Measurements from ENCODE around the gene TEX22.

Gene TEX22

GRCh38 chr14:105400016-105400415 is 1.7 kb downstream of the TEX22 start:
- DNase-seq (ENCODE audit: low read depth): no peak

GRCh38 chr14:105401699-105402098 is 3.4 kb downstream of the TEX22 start:
- no peak for DNase-seq (ENCODE audit: low read depth)

- DNase-seq (ENCODE audit: low read depth): no peak
Measured at GRCh38 chr14:105408592-105408991, 10.3 kb downstream of the TEX22 start.

GRCh38 chr14:105409364-105409763 is 11.0 kb downstream of the TEX22 start:
- DNase-seq (ENCODE audit: low read depth): no peak

GRCh38 chr14:105410642-105411016 is 12.3 kb downstream of the TEX22 start:
- DNase-seq (ENCODE audit: low read depth): no peak

- DNase-seq (ENCODE audit: low read depth): no peak
Measured at GRCh38 chr14:105411017-105411941, 12.9 kb downstream of the TEX22 start.

GRCh38 chr14:105411985-105412770 is 13.8 kb downstream of the TEX22 start:
- DNase-seq (ENCODE audit: low read depth): no peak

- no peak for DNase-seq (ENCODE audit: low read depth)
Measured at GRCh38 chr14:105412771-105413543, 14.6 kb downstream of the TEX22 start.

GRCh38 chr14:105413544-105413886 is 15.2 kb downstream of the TEX22 start:
- no peak for DNase-seq (ENCODE audit: low read depth)

GRCh38 chr14:105414456-105415371 is 16.4 kb downstream of the TEX22 start:
- DNase-seq (ENCODE audit: low read depth): peak; percentile 78

GRCh38 chr14:105415481-105416428 is 17.4 kb downstream of the TEX22 start:
- DNase-seq (ENCODE audit: low read depth): no peak

- DNase-seq (ENCODE audit: low read depth): no peak
Measured at GRCh38 chr14:105416671-105417070, 18.3 kb downstream of the TEX22 start.

GRCh38 chr14:105417690-105418121 is 19.4 kb downstream of the TEX22 start:
- DNase-seq (ENCODE audit: low read depth): no peak

GRCh38 chr14:105418269-105419194 is 20.2 kb downstream of the TEX22 start:
- DNase-seq (ENCODE audit: low read depth): no peak

GRCh38 chr14:105419195-105420091 is 21.1 kb downstream of the TEX22 start, which contains the start of gene MTA1:
TSS of gene MTA1 (plus strand) at chr14:105419827. CDS start at chr14:105420036, 209 bp downstream.
- DNase-seq (ENCODE audit: low read depth): peak; percentile 52

- DNase-seq (ENCODE audit: low read depth): no peak
Measured at GRCh38 chr14:105420101-105420973, 22.0 kb downstream of the TEX22 start.
